HG03064 (cell line): ENCODE data around the gene SYNGR2.
"Not testable (repeated sequence)": the region's sequence is repeated elsewhere in the genome, so short reads cannot be mapped to it uniquely, and the experiment has no call there.

Experiments used
- ATAC-seq: cut with Tn5 transposase; IDR thresholded peaks from one replicate; pipeline ENCODE4 v1.9.1; 2021; ENCODE audit warnings: low read depth; ENCODE audit not compliant: unreplicated experiment

The SYNGR2 gene

GRCh38 chr17:78170692-78171590 lies 2.6 kb downstream of the SYNGR2 start:
- ATAC-seq: no peak

- ATAC-seq: not testable (repeated sequence)
Observed at GRCh38 chr17:78171591-78172248, 3.3 kb downstream of the SYNGR2 start.

- no peak for ATAC-seq
Observed at GRCh38 chr17:78172249-78173051, 4.1 kb downstream of the SYNGR2 start.

DNA sequence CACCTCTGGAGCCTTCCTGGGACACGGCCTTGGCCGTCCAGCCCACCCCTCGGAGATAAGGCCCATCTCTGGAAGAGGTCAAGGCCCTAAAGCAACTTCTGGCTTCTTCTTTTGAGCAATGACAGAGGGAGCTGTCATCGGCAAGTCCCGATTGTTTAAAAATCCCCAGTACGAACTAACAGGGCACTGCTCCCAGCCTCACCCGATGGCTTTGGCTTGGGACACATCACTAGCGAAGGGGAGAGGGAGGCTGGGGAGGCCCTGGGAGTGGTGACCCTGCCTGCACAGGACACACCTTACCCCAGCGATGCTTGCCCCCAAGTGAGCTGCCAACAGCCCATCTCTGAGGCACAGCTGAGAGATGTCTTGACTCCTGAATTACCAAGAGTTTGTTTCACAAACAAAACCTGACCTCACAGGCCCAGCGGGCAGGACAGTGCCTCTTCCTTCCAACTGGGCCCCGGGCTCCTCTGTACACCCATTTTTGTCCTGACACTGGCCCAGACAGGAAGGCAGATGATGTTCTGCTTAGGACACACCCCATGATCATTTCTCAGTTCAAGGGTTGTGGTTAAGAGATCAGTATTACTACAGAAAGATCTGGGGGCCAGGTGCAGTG lies 4.8 kb downstream of the SYNGR2 start:
- ATAC-seq: no peak

DNA sequence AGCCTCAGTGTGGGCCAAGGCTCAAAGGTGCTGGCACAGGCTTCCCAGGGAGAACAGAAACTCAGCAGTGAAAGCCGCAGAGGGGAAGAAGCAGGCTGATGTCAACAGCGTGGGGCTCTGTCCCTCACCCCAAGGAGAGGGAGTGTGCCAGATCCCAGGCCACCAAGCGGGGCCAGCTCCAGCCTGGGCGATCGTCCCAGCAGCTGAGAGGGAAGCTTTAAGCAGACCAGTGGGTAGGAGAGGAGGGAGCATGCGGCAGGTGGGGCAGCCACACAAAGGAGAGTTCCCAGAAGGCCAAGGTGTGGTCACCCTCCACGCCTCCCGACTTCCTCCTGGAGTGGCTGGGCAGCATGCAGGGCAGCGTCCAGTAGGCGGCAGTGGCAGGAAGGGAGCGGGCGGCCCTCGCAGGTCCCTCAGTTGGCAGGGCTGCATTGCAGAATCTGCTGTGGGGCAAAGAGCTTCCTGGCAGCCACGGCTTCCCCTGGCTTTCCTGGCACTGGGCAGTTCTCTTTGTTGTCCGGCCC lies 6.0 kb downstream of the SYNGR2 start:
- ATAC-seq: no peak

DNA sequence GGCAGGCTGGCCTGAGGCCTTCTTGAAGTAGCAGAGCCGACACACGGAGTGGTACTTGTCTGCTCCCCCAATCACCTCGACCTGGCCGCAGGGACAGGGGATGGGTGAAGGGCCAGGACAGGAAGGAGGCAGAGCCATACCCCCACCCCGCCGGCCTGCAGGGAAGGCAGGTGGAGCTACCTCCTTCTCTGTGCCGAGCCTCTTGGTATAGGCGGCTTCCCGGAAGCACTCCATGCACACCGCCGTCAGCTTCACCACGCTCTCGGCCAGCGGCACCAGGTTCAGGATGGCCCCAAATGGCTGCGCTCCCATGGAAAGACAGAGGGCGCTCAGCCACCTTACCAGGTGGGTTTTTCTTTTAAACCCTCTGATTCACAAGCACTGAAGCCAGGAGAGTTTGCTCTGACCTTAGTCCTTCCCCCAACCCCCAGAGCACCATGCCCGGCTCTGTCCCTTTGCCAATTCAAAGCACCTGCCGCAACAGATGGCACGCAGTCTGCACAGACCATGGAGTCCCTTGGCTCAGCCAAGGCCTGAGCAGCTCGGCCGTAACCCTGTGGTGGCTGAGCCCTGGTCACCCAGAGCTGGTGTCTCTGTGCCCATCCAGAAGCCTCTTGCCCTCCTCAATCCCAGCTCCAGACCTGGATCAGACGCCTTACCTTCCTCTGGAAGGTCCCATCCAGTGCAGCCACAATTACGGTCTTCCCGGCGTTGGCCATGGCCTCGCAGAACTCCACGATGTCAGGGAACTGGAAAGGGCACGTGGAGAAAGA lies 6.7 kb downstream of the SYNGR2 start:
- no peak for ATAC-seq

DNA sequence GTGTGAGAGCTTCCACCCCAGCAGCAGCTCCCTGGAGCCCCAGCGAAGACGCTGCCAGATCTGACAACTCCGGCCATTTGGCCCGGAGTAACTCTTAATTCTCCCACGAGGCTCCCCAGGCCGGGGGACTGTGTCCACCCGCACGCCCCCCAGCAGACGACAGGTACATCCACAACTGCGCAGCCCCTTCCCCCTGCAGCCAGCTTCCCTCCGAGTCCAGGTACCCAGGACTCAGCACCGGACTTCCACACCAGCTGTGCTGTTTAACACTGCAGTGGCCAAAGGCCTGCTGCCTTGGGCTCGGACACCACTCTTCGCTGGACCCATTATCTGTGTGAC lies 7.2 kb downstream of the SYNGR2 start:
- no peak for ATAC-seq

DNA sequence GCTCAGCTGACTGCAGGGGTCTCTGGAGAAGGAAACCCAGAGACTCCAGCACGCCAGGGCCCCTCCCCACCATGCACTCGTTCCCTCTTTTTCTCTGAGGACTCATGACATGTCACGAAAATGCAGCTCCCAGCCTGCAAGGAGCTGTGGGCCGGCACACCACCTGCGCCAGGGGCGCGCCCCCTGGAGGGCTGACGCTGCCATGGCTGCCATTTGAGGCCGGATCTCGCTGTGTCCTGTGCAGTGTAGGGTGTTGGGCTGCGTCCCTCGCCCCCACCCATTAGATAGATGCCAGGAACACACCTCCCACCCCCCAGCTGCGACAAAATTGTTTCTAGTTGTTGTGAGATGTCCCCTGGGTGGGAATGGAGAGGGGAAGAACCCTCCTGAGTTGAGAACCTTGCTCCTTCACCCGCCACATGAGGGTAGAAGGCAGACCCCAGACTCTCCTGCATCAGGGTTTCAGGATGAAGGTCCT lies 8.2 kb downstream of the SYNGR2 start:
- ATAC-seq: no peak

- no peak for ATAC-seq
Observed at GRCh38 chr17:78179372-78179771, 11.0 kb downstream of the SYNGR2 start.

- no peak for ATAC-seq
Observed at GRCh38 chr17:78180083-78180482, 11.7 kb downstream of the SYNGR2 start.

DNA sequence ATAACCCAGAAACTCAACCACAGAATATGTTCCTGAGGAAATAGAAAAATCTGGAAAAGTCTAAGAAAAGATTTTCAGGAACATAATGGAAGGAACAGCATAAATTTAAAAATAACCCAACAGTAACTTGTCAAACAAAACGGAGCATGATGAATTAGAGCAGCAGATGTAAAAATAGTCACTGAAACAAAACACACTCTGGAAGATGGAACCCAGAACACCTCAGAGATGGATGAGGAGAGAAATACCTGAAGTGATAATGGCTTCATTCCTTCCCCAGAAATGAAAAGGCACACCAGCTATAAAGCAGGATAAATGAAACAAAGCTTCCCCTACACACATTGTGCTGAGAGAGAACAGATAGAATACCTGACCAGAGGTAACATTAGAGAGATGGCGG lies 12.1 kb downstream of the SYNGR2 start:
- ATAC-seq: no peak

DNA sequence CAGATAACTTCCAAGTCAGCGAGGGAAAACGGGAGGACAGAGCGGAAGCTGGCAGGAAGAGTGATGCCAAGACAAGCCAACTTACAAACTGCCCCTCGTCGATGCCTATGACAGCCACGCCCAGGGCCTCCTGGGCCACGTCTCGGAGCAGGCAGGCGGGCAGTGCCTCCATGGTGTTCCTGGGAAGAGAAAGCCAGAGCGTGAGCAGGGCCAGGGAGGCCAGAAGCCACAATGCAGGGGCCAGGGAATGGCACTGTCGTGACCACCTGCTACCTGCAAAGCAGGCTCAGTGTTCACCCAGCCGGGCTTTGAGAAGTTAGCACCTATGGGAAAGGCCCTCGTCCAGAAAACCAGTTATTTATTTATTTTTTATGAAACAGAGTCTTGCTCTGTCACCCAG lies 14.1 kb downstream of the SYNGR2 start:
- ATAC-seq: no peak

DNA sequence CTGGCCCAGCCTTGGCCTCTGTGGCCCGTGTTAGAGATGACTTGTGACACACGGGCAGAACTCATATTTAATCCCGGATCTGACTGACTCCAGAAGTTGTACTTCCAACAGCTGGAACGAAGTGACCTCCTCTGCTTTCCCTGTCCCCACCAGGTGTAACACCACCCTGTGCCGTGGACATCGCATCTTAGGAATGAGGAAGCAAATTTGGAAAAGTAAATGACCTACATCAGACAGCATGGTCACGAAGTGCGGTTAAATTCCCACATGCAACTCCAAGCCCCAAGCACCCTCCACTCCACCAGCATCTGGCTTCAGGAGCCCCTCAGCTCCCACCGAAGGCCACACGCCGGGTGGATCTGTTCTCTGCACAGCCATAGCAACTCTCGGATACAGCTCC lies 15.5 kb downstream of the SYNGR2 start:
- no peak for ATAC-seq

GRCh38 chr17:78184351-78184750 lies 16.0 kb downstream of the SYNGR2 start:
- no peak for ATAC-seq

DNA sequence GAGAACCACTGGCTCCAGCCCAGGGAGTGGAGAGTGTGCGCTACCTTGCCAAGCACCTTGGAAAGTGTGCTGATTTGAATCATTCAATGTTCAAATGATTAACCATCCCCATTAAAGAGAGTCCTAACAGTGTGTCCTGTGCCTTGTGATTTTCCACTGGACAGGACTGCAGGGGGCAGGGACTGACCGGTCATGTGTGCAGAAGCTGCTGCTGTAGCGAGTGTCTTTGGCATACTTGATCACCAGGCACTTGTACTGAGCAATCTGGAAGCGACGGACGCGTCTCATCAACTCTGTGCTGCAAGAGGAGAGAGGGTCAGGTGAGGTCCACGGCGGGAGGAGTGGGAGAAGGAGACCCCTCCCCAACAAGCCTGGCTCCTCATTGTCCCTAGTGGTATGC lies 16.5 kb downstream of the SYNGR2 start:
- ATAC-seq: no peak

DNA sequence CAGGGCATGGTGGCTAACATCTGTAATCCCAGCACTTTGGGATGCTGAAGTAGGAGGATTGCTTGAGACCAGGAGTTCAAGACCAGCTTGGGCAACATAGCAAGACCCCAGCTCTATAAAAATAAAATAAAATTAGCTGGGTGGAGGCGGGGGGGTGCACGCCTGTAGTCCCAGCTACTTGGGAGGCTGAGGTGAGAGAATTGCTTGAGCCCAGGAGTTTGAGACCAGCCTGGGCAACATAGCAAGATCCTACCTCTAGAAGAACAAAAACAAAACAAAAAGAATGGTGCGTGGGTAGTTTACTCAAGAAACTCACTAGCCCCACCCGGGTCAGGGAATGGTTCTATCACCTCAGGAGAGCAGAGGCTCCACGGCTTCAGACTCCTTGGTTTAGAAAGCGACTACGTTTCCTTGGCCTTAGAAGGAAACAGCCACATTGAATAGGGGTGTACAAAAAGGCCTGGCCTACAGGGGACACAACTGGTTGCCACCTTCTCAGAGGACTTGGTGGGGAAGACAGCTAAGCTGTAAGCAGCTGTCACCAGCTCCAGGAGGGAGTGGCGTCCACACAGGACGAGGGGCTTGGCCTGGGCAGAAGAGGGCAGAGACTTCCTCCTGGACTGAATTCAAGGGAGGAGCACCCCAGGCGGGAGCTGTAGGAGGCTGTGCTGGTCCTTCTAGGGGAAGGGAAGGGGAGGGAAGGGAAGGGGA lies 17.8 kb downstream of the SYNGR2 start:
- no peak for ATAC-seq

- ATAC-seq: peak; percentile 77
Observed at GRCh38 chr17:78186692-78187595, 18.6 kb downstream of the SYNGR2 start, which contains the start of the genes AFMID and TK1. Gene AFMID, plus strand, starts transcription at chr17:78187362. Its CDS starts 9 bp downstream, at chr17:78187371. Gene TK1, minus strand, starts transcription at chr17:78187052. Its CDS starts 58 bp downstream, at chr17:78186994.

GRCh38 chr17:78196716-78197115 lies 28.3 kb downstream of the SYNGR2 start:
- ATAC-seq: no peak
